LNCaP clone FGC (cell line): ENCODE results near the gene CMIP.
"Not testable (repeated sequence)": the region's sequence is repeated elsewhere in the genome, so short reads cannot be mapped to it uniquely, and the experiment has no call there.

Experiments
- DNase-seq: peaks from one replicate; pipeline ENCODE4 v3.0.0-alpha.2; 2011; ENCODE audit warnings: low read depth
- H3K4me3 ChIP-seq: 2 replicates; pipeline ENCODE4 v1.5.1; 2011; ENCODE audit warnings: mild to moderate bottlenecking, low read depth, low read length, control low read depth
- CTCF ChIP-seq: IDR thresholded peaks from 2 replicates; pipeline ENCODE4 v1.5.1; 2012; ENCODE audit warnings: mild to moderate bottlenecking; ENCODE audit not compliant: control insufficient read depth, insufficient read depth; ENCODE audit errors: extremely low read depth

Gene CMIP

GRCh38 chr16:81523387-81524115 lies 78.9 kb downstream of the CMIP start:
- DNase-seq, result no peak
- H3K4me3 ChIP-seq, result no peak overlapping the region
- TF ChIP-seq CTCF, result no peak

- no peak for TF ChIP-seq CTCF
- no peak overlapping the region for H3K4me3 ChIP-seq
- DNase-seq, result no peak
These were observed 79.8 kb downstream of the CMIP start for GRCh38 chr16:81524382-81524781.

- H3K4me3 ChIP-seq, DNase-seq: not testable (repeated sequence)
These were observed 80.3 kb downstream of the CMIP start for GRCh38 chr16:81524885-81525284.

GRCh38 chr16:81526199-81526598 lies 81.6 kb downstream of the CMIP start:
- no peak overlapping the region for H3K4me3 ChIP-seq
- TF ChIP-seq CTCF, result no peak
- DNase-seq, result no peak

DNA sequence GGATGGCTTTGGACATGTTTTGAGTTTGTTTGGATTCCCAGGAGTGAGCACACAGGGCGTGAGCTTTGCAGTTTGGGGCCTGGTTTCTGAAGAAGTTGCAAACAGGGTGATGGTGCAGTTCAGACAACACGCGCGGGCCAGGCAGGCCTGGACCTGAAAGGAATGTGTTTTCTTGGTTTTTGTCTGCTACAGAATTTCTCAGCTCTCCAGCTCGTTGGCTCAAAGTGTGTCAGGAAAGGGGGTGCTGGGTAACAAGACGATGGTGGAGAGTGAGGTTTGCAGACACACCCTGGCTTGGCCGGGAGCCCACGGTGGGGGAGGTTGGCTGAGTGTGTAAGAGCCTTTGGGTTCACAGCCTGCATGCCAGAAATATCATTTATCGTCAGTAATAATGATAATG lies 82.3 kb downstream of the CMIP start:
- TF ChIP-seq CTCF, result no peak
- no peak for DNase-seq
- H3K4me3 ChIP-seq, result no peak overlapping the region

DNA sequence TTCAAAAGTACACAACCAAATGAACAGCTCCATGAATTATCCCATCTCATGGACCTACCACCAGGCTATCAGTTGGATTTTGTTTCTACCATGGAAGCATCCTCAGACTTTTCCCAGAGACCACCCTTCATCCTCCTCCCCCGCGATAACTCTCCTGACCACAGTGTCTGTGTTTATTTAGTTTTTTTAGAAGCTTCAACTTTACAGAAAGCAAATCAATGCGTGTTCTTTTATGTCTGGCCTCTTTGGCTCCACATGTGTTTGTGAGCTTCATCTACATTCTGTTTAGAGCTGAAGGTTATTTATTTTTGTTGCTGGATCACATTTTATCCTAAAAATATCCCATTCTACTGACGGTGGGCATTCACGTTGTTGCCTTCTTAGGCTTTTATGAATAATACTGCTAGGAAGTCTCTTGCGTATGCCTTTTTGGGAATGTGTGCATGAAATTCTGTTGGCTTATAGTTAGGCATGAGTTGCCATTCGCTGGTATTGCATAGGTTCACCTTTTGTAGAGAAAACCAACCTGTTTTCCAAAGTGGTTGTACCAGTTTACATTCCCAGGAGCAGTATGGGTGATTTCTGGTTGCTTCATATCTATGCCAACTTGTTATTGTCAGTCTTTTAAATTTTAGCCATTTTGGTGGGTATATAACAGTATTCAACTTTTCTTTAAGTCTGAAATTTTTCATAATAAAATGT lies 83.0 kb downstream of the CMIP start:
- H3K4me3 ChIP-seq, result no peak overlapping the region
- no peak for TF ChIP-seq CTCF
- peak; percentile 50 for DNase-seq

DNA sequence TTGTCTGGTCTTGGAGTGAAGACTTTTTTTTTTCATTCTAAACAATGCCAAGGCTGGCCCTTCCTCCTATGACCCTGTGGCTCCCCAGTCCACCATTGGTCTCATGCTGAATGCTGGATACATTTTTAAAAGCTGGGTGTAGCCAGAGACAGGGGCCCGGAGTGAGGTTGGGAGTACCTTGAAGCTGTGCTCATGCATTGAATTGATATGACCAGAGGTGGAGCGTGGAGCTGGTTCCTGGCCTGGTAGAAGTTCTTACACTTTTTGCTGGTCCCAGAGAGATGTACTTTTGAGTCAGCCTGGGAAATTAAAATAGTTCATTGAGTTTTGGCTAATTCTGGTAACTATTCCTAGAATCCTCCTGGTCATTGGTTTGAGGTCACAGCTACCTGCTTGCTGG lies 83.6 kb downstream of the CMIP start:
- no peak for TF ChIP-seq CTCF
- no peak for DNase-seq
- no peak overlapping the region for H3K4me3 ChIP-seq
